Pancreas (tissue), 10 donors: Measurements from ENCODE around the gene CNIH2. TPM values are rescaled to one million over a fixed set of nuclear protein-coding genes. Genes with fewer than 3 reads are reported as not detected.

Experiments
- ATAC-seq, 4 donors: fragments of 200-7000 bp; cut with Tn5 transposase; one replicate each; pipeline versions ENCODE4 v1.8.0 to v1.9.1; 2020; ENCODE audit warnings: mild to moderate bottlenecking in 4 of 4, moderate library complexity in 4 of 4
- DNase-seq, 6 donors: peaks; one replicate each; pipeline ENCODE4 v3.0.0-alpha.2; 2020
- FAIRE-seq: peaks from 2 replicates; lab custom pipeline; 2012; peaks lifted over from hg19 to GRCh38; lab: Jason Lieb, UNC
- H3K27ac ChIP-seq, 4 donors: fragments of 200-600 bp; sonication (generic); 1 replicate in 3 of 4; 2 replicates in 1 of 4; pipeline versions ENCODE4 v1.5.0 to v1.8.0; 2020
- H3K27me3 ChIP-seq, 4 donors: fragments of 200-600 bp; one replicate each; pipeline ENCODE4 v1.8.0; 2021
- H3K36me3 ChIP-seq, 3 donors: fragments of 200-600 bp; sonication (generic) in 1 of 3; one replicate each; pipeline versions ENCODE4 v1.5.0 to v1.8.0; 2020 to 2021
- H3K4me1 ChIP-seq, 3 donors: fragments of 200-600 bp; one replicate each; pipeline ENCODE4 v1.8.0; 2021
- H3K4me3 ChIP-seq, 4 donors: fragments of 200-600 bp; sonication (generic) in 2 of 4; one replicate each; pipeline versions ENCODE4 v1.5.0 to v1.8.0; 2020 to 2021
- H3K9me3 ChIP-seq, 4 donors: fragments of 200-600 bp; one replicate each; pipeline ENCODE4 v1.8.0; 2021
- CTCF ChIP-seq, 4 donors: fragments of 200-600 bp; sonication (generic) in 3 of 4; IDR thresholded peaks; one replicate each; pipeline versions ENCODE4 v1.5.0 to v1.8.0; 2021; ENCODE audit warnings: antibody characterized with exemption in 4 of 4
- WGBS, 2 donors: extraction: QIAGEN DNeasy Blood & Tissue Kit; methylation state at CpG; one replicate each; pipeline ENCODE4 v1.1.7; 2013; 5-methylcytosine and 5-hydroxymethylcytosine counted together
- intact Hi-C, 3 donors: fragments of 100-400 bp; cut with DNase I; formaldehyde crosslinking; loops; one replicate each; pipeline versions ENCODE4 v1.11.1 to v1.14.2; 2022
- polyA plus RNA-seq, 2 donors: library from polyadenylated mRNA; stranded (reverse); fragments of 200-250 nt; gene quantifications; one replicate each; pipeline ENCODE4 v1.2.3, GENCODE V29; 2013
- total RNA-seq, 6 donors: library from RNA; stranded (reverse); fragmentation: NEBNext Ultra II Directional in 4 of 6; extraction: Animal tissue kit (Norgen Biotek cat#: 25700) in 4 of 6; gene quantifications; one replicate each; pipeline versions ENCODE4 v1.2.1 to v1.2.4, GENCODE V29; 2021 to 2023
- donor health status: healthy with polysubstance abuse.
- donor health status: DM: no; HTN: no; CAD: no; lungs with moderate emphysema.
- donor health status: DM: no; HTN: no; CAD: no.
- donor health status: control.
- donor health status: control.
- donor health status: Bipolar disorder and iron deficiency.
- donor health status: DM: yes; HTN: yes; CAD: no.
- donor health status: DM: no; HTN: no; CAD: no.
- donor health status: DM: no; HTN: no; CAD: no.
- donor health status: DM: yes; HTN: yes; CAD: no.

Gene CNIH2
- total and polyA plus RNA-seq, 8 donors, result 0.83 to 34.3 (median 3.8) TPM

GRCh38 chr11:66261578-66261977, 16.4 kb upstream of the CNIH2 start:
- H3K9me3 ChIP-seq, result no peaks in the 10 kb centered on the region
- intact Hi-C loops, result no loop called here
- H3K4me3 ChIP-seq, result no peak overlapping the region
- H3K36me3 ChIP-seq, result no peaks in the 10 kb centered on the region
- H3K27me3 ChIP-seq, result no peaks in the 10 kb centered on the region
- no peak for ATAC-seq
- H3K27ac ChIP-seq, result no peak overlapping the region
- no peak for TF ChIP-seq CTCF (IDR thresholded peaks at IDR 0.05)
- 92 to 95% methylated on average over 16 of the region's 16 CpGs for WGBS, 2 donors
- peak in 1 of 6 donors; percentile 67 for DNase-seq
- FAIRE-seq, result no peak
- peaks cover 0 to 6% (median 0%) of the 10 kb centered on the region in 3 donors for H3K4me1 ChIP-seq

GRCh38 chr11:66262191-66262590, 15.8 kb upstream of the CNIH2 start:
- no peak for FAIRE-seq
- intact Hi-C loops, result no loop called here

GRCh38 chr11:66262696-66263095, 15.3 kb upstream of the CNIH2 start:
- Histone ChIP-seq H3K4me1 (peaks cover 0 to 6% (median 0%) of the 10 kb centered on the region in 3 donors), H3K4me3 (no peak overlapping the region), H3K9me3 (no peaks in the 10 kb centered on the region), H3K27ac (no peak overlapping the region), H3K36me3 (no peaks in the 10 kb centered on the region), H3K27me3 (no peaks in the 10 kb centered on the region)
- FAIRE-seq, result no peak
- ATAC-seq, result no peak
- DNase-seq, result peak in 1 of 6 donors; percentile 62
- 95 to 98% methylated on average over 12 of the region's 12 CpGs for WGBS, 2 donors
- no peak for TF ChIP-seq CTCF (IDR thresholded peaks at IDR 0.05)
- intact Hi-C loops, result no loop called here

More at GRCh38 chr11:66262191-66262590, 15.8 kb upstream of the CNIH2 start:
- Histone ChIP-seq H3K36me3 (no peaks in the 10 kb centered on the region), H3K9me3 (no peaks in the 10 kb centered on the region), H3K4me1 (peaks cover 0 to 6% (median 0%) of the 10 kb centered on the region in 3 donors), H3K27me3 (no peaks in the 10 kb centered on the region), H3K4me3 (no peak overlapping the region), H3K27ac (no peak overlapping the region)
- WGBS, 2 donors, result 93 to 94% methylated on average over 5 of the region's 5 CpGs
- DNase-seq, result peak in 1 of 6 donors; percentile 25
- no peak for ATAC-seq
- no peak for TF ChIP-seq CTCF (IDR thresholded peaks at IDR 0.05)

GRCh38 chr11:66263231-66263630, 14.7 kb upstream of the CNIH2 start:
- Histone ChIP-seq H3K4me3 (no peak overlapping the region), H3K36me3 (no peaks in the 10 kb centered on the region), H3K9me3 (no peaks in the 10 kb centered on the region), H3K4me1 (peaks cover 0 to 6% (median 0%) of the 10 kb centered on the region in 3 donors), H3K27ac (no peak overlapping the region), H3K27me3 (no peaks in the 10 kb centered on the region)
- FAIRE-seq (no peak), ATAC-seq (no peak), DNase-seq (no peak)
- intact Hi-C loops, result no loop called here
- no peak for TF ChIP-seq CTCF (IDR thresholded peaks at IDR 0.05)
- 94 to 98% methylated on average over 4 of the region's 4 CpGs for WGBS, 2 donors

GRCh38 chr11:66263785-66264184, 14.2 kb upstream of the CNIH2 start:
- ATAC-seq (no peak), DNase-seq (peak in 2 of 6 donors; percentile 23 to 64), FAIRE-seq (no peak)
- intact Hi-C loops, result no loop called here
- no peak overlapping the region for H3K27ac ChIP-seq
- TF ChIP-seq CTCF (IDR thresholded peaks at IDR 0.05), result no peak
- H3K4me3 ChIP-seq, result no peak overlapping the region
- H3K9me3 ChIP-seq, result no peaks in the 10 kb centered on the region
- H3K36me3 ChIP-seq, result no peaks in the 10 kb centered on the region
- no peaks in the 10 kb centered on the region for H3K27me3 ChIP-seq
- H3K4me1 ChIP-seq, result peaks cover 0 to 2% (median 0%) of the 10 kb centered on the region in 3 donors
- WGBS, 2 donors, result 94% methylated on average over 10 of the region's 10 CpGs
